OCI-LY7 (cell line): Measurements from ENCODE around the gene POC1A. TPM values are rescaled to one million over a fixed set of nuclear protein-coding genes. Genes with fewer than 3 reads are reported as not detected.

ENCODE experiments used
- BruUV-seq: library from RNA; stranded (reverse); fragments of 400-500 nt; replicated peaks from 2 replicates; lab custom pipeline; 2021; lab: Mats Ljungman, UMichigan
- CTCF ChIA-PET: fragments of 300-600 bp; sonication (Branson Sonifier 250); formaldehyde crosslinking; loops from one replicate; lab custom pipeline; 2022; ENCODE audit warnings: antibody characterized with exemption; ENCODE audit not compliant: unreplicated experiment; lab: Charles Lee
- POLR2A ChIA-PET: fragments of 300-600 bp; sonication (Branson Sonifier 250); formaldehyde crosslinking; loops from one replicate; lab custom pipeline; 2022; ENCODE audit warnings: antibody characterized with exemption; lab: Charles Lee
- DNase-seq: peaks from one replicate; pipeline ENCODE4 v3.0.0-alpha.2; 2015; ENCODE audit warnings: low spot score
- H2AFZ ChIP-seq: fragments of 200-600 bp; sonication (generic), shearing (Covaris generic); 2 replicates; pipeline ENCODE4 v1.6.1; 2014; ENCODE audit warnings: mild to moderate bottlenecking, antibody characterized with exemption, low read length, moderate library complexity
- H3K27ac ChIP-seq: fragments of 200-600 bp; sonication (generic); 2 replicates; pipeline ENCODE4 v1.5.1; 2014; ENCODE audit warnings: mixed run types, low read depth, mild to moderate bottlenecking, moderate library complexity, low read length, inconsistent platforms; ENCODE audit not compliant: poor library complexity, severe bottlenecking
- H3K36me3 ChIP-seq: fragments of 200-600 bp; sonication (generic); 2 replicates; pipeline ENCODE4 v1.6.1; 2014; ENCODE audit warnings: mild to moderate bottlenecking, antibody characterized with exemption, low read length, moderate library complexity, mixed read lengths; ENCODE audit not compliant: insufficient read depth
- H3K4me1 ChIP-seq: fragments of 200-600 bp; sonication (generic); 2 replicates; pipeline ENCODE4 v1.5.1; 2014; ENCODE audit warnings: mild to moderate bottlenecking, low read length; ENCODE audit not compliant: insufficient read depth, poor library complexity, severe bottlenecking
- H3K4me2 ChIP-seq: fragments of 200-600 bp; sonication (generic); 2 replicates; pipeline ENCODE4 v1.6.1; 2014; ENCODE audit warnings: mild to moderate bottlenecking, low read length
- H3K4me3 ChIP-seq: fragments of 200-600 bp; sonication (generic); 2 replicates; pipeline ENCODE4 v1.5.1; 2014; ENCODE audit warnings: mild to moderate bottlenecking, low read depth, low read length; ENCODE audit not compliant: poor library complexity, severe bottlenecking
- H3K79me2 ChIP-seq: fragments of 200-600 bp; sonication (generic); 2 replicates; pipeline ENCODE4 v1.6.1; 2016; ENCODE audit warnings: low read depth, mild to moderate bottlenecking, low read length, moderate library complexity, mixed read lengths; ENCODE audit not compliant: insufficient read depth
- H3K9me2 ChIP-seq: fragments of 200-600 bp; sonication (generic); 2 replicates; pipeline ENCODE4 v1.6.1; 2016; ENCODE audit warnings: mild to moderate bottlenecking, low read length, mixed read lengths; ENCODE audit not compliant: insufficient read depth
- H3K9me3 ChIP-seq: fragments of 200-600 bp; sonication (generic); 2 replicates; pipeline ENCODE4 v1.6.1; 2014; ENCODE audit warnings: mild to moderate bottlenecking, mixed run types, low read length, mixed read lengths
- H4K20me1 ChIP-seq: fragments of 200-600 bp; sonication (generic); 2 replicates; pipeline ENCODE4 v1.6.1; 2014; ENCODE audit warnings: mild to moderate bottlenecking, antibody characterized with exemption, low read length, moderate library complexity, mixed read lengths; ENCODE audit not compliant: insufficient read depth
- EZH2phosphoT487 ChIP-seq: fragments of 200-600 bp; sonication (generic); IDR thresholded peaks from 2 replicates; pipeline ENCODE4 v1.6.1; 2018; ENCODE audit warnings: low read depth, borderline replicate concordance, mild to moderate bottlenecking, mixed run types, antibody characterized with exemption, low read length, moderate library complexity, mixed read lengths
- intact Hi-C: fragments of 100-400 bp; cut with micrococcal nuclease; formaldehyde crosslinking; loops from one replicate; pipeline ENCODE4 v1.10.0; 2022; ENCODE audit not compliant: unreplicated experiment
- total RNA-seq, 2 experiments: library from RNA; depleted of rRNA in 1 of 2; stranded (reverse); fragments of >200 nt in 1 of 2; shearing (Covaris generic) in 1 of 2; gene quantifications; 2 replicates each; pipeline ENCODE4 v1.2.3, GENCODE V29; 2014 to 2022
- TF ChIP-seq, protein P1 (sequence below): fragments of 200-600 bp; sonication (generic); conservative IDR thresholded peaks from 2 replicates; pipeline ENCODE4 v1.5.1; 2014; ENCODE audit warnings: mild to moderate bottlenecking, antibody characterized with exemption, low read length, moderate library complexity, mixed read lengths

POC1A gene
- total RNA-seq, 2 experiments from 2014 or later: 40.0 to 41.0 TPM

DNA sequence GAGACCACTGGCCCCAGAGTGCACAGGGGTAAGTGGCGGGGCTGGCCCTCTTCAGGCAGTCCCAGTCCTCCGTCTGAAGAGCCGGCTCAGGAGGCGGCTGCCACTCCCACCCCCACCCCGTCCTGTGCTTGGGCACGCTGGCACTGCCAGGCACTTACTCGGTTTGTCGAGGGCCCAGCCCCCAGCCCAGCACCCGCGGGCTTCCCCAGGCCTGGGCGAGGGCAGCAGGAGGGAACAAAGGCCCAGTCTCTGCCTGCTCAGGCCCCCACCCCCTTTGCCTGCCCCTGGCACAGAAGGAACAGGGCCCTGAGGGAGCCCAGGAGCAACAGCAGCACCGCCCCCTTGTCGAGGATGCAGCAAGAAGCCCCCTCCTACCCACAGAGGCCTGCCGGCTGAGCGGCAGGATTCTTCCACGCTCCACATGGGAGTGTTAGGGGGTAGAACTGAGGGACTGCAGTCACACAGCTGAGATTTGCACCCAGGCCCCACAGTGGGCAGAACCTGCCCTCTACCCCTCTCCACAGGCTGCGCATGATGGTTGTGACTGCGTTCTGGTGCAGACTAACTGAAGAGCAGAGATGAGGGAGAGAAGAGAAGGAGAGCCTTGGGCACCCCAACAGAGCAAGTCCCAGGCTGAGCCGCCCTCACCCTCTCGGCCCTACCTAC is 106.8 kb downstream of the POC1A start:
- ChIA-PET CTCF (no interaction called here), POLR2A (interaction anchor here (0.6 to 0.7 kb wide), 2 partner anchors 134 to 156 kb away, joined by 3 read pairs; no protein-coding TSS in a partner anchor)
- Histone ChIP-seq H3K4me2 (no peak overlapping the region), H3K79me2 (no peaks in the 10 kb centered on the region), H2AFZ (no peak overlapping the region), H3K27ac (no peak overlapping the region), H4K20me1 (no peaks in the 10 kb centered on the region), H3K9me2 (no peaks in the 10 kb centered on the region), H3K4me3 (no peak overlapping the region), H3K4me1 (peaks cover 4% of the 10 kb centered on the region), H3K9me3 (no peaks in the 10 kb centered on the region), H3K36me3 (peaks cover 33% of the 10 kb centered on the region; the same call in 1 of the 2 replicates)
- TF ChIP-seq, protein P1, sequence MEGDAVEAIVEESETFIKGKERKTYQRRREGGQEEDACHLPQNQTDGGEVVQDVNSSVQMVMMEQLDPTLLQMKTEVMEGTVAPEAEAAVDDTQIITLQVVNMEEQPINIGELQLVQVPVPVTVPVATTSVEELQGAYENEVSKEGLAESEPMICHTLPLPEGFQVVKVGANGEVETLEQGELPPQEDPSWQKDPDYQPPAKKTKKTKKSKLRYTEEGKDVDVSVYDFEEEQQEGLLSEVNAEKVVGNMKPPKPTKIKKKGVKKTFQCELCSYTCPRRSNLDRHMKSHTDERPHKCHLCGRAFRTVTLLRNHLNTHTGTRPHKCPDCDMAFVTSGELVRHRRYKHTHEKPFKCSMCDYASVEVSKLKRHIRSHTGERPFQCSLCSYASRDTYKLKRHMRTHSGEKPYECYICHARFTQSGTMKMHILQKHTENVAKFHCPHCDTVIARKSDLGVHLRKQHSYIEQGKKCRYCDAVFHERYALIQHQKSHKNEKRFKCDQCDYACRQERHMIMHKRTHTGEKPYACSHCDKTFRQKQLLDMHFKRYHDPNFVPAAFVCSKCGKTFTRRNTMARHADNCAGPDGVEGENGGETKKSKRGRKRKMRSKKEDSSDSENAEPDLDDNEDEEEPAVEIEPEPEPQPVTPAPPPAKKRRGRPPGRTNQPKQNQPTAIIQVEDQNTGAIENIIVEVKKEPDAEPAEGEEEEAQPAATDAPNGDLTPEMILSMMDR: no peak
- TF ChIP-seq EZH2phosphoT487: no peak
- DNase-seq: no peak
- BruUV-seq: no TSS peak
- intact Hi-C loops: no loop called here

DNA sequence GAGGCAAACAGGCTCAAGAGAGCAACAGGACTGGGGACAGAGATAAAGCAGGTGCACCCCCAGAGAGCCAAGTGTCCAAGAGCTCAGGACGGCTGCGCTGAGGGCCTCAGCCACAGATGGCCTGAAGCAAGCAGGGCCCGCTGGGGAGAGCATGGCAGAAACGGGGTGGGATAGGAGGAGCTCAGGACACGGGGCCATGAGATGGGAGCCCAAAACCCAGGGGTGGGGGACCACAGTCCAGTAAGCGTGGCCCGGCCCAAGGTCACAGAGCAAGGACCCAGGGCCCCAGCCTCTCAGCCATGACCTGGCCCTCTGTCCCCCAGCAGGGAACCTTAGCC is 107.4 kb downstream of the POC1A start:
- H2AFZ ChIP-seq: no peak overlapping the region
- H3K36me3 ChIP-seq: peaks cover 28% of the 10 kb centered on the region; the same call in 1 of the 2 replicates
- no peak for TF ChIP-seq EZH2phosphoT487
- TF ChIP-seq, protein P1: no peak
- no peaks in the 10 kb centered on the region for H3K9me3 ChIP-seq
- no peak overlapping the region for H3K27ac ChIP-seq
- no peak overlapping the region for H3K4me3 ChIP-seq
- H3K79me2 ChIP-seq: no peaks in the 10 kb centered on the region
- intact Hi-C loops: no loop called here
- CTCF ChIA-PET: no interaction called here
- H3K4me1 ChIP-seq: no peaks in the 10 kb centered on the region
- no peak for DNase-seq
- no TSS peak for BruUV-seq
- POLR2A ChIA-PET: interaction anchor here (0.6 kb wide), 1 partner anchor 157 kb away, joined by 3 read pairs; no protein-coding TSS in a partner anchor
- H4K20me1 ChIP-seq: no peaks in the 10 kb centered on the region
- H3K9me2 ChIP-seq: no peaks in the 10 kb centered on the region
- H3K4me2 ChIP-seq: no peak overlapping the region

DNA sequence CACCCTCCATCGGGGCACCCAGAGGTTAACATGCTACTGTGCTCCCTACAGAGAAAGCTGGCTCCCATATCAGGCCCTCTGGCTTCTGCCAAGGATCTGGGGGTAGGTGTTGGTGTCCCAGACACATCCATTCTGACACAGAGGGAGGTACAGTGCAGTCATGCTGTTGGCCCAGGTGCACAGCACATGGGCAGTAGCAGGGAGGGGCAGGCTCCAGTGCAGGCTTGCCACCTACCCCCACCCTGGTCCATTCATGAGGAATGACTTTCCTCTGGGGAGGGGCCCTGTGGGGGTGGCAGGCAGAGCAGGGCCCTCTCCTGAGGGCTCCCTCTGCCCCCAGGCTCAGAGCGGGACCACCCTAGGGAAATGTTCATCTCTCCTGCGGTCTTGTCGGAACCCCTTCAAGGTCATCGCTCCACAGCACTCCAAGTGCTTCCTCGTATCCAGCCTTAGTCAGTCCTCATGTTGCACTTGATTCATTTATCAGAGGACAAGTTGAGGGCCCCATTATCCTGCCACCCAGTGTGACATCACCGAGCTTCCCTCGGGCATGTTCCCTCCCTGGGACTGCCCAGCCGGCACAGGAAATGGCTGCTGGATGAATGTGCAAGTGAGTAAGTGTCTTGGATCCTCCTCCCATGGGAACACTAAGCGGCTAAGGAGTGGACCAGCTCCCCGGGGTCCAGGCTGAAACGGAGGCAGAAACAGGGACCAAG is 107.9 kb downstream of the POC1A start:
- H2AFZ ChIP-seq: no peak overlapping the region
- BruUV-seq: no TSS peak
- CTCF ChIA-PET: no interaction called here
- no peaks in the 10 kb centered on the region for H3K9me3 ChIP-seq
- H3K9me2 ChIP-seq: no peaks in the 10 kb centered on the region
- no peaks in the 10 kb centered on the region for H3K79me2 ChIP-seq
- no peaks in the 10 kb centered on the region for H3K4me1 ChIP-seq
- no peak overlapping the region for H3K4me2 ChIP-seq
- POLR2A ChIA-PET: no interaction called here
- no peaks in the 10 kb centered on the region for H4K20me1 ChIP-seq
- H3K27ac ChIP-seq: no peak overlapping the region
- TF ChIP-seq, protein P1: no peak
- TF ChIP-seq EZH2phosphoT487: no peak
- DNase-seq: no peak
- H3K36me3 ChIP-seq: peaks cover 22% of the 10 kb centered on the region; the same call in 1 of the 2 replicates
- intact Hi-C loops: no loop called here
- no peak overlapping the region for H3K4me3 ChIP-seq
